GM12872 (cell line): ENCODE results near the gene SCN9A.

Source experiments
- TF ChIP-seq, protein P1 (sequence below): IDR thresholded peaks from 3 replicates; pipeline ENCODE4 v1.5.1; 2011; ENCODE audit warnings: low read depth, mild to moderate bottlenecking, low read length, moderate library complexity; ENCODE audit not compliant: insufficient read depth

The SCN9A gene

DNA sequence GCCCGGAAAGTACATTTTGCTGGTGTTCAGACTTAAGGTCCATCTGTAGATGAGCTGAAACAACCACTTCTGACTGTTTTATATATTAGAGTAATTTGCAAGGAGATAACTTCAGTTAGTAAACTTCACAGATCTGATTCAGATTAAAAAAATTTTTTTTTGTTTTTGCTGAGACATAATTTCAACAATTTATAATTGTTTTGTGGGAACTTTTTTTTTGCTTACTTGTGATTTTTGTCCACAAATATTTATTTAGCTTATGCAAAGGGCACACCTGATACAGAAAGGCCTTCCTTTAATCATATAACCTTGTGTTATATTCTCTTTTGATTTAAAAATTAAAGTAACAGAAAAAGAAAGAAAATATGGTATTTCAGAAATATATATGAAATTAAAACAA is 9.6 kb upstream of the SCN9A start:
- TF ChIP-seq, protein P1, sequence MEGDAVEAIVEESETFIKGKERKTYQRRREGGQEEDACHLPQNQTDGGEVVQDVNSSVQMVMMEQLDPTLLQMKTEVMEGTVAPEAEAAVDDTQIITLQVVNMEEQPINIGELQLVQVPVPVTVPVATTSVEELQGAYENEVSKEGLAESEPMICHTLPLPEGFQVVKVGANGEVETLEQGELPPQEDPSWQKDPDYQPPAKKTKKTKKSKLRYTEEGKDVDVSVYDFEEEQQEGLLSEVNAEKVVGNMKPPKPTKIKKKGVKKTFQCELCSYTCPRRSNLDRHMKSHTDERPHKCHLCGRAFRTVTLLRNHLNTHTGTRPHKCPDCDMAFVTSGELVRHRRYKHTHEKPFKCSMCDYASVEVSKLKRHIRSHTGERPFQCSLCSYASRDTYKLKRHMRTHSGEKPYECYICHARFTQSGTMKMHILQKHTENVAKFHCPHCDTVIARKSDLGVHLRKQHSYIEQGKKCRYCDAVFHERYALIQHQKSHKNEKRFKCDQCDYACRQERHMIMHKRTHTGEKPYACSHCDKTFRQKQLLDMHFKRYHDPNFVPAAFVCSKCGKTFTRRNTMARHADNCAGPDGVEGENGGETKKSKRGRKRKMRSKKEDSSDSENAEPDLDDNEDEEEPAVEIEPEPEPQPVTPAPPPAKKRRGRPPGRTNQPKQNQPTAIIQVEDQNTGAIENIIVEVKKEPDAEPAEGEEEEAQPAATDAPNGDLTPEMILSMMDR = no peak

DNA sequence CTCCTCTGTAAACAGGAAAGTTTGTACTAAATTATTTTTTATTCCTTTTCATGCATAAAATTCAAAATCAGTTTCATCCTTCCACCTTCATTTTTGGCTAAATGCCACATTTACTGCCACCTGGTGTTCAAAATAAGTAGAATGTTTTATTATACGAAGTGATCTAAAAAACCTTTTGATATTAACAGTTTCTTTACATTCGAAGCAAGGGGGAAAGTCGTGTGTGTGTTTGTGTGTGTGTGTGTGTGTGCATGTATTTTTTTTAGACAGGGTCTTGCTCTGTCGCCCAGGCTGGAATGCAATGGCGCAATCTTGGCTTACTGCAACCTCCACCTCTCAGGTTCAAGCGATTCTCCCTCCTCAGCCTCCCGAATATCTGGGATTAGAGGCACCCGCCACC is 9.0 kb upstream of the SCN9A start:
- TF ChIP-seq, protein P1 = peak; percentile 26; the same call in 2 of the 3 replicates

DNA sequence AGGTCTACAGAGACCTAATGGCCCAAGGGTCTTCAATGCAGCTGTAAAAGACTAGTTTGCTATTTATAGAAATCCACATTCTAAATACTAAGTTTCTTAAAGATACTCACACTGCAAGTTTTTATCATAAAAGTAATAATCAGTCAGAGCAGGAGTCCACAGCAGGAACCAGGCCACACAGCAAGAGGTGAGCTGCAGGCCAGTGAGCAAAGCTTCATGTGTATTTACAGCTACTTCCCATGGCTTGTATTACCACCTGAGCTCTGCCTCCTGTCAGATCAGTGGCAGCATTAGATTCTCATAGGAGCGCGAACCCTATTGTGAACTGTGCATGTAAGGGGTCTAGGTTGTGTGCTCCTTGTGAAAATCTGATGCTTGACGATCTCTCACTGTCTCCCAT is 6.7 kb upstream of the SCN9A start:
- TF ChIP-seq, protein P1 = no peak

DNA sequence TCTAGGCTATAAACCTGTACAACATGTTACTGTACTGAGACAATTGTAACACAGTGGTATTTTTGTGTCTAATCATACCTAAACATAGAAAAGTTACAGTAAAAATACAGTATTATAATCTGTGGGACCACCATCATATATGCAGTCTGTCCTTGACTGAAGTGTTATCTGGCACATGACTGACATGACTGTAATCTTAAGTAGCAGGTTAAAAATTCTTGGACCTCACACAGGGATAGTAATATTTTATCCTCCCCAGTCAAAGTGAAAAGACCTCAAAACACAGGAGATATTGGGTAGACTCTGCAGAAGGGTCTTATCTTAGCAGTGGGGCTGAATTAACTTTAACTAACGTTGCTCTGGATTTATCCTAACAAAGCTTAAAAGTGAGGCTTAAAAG is 4.9 kb upstream of the SCN9A start:
- TF ChIP-seq, protein P1 = no peak

DNA sequence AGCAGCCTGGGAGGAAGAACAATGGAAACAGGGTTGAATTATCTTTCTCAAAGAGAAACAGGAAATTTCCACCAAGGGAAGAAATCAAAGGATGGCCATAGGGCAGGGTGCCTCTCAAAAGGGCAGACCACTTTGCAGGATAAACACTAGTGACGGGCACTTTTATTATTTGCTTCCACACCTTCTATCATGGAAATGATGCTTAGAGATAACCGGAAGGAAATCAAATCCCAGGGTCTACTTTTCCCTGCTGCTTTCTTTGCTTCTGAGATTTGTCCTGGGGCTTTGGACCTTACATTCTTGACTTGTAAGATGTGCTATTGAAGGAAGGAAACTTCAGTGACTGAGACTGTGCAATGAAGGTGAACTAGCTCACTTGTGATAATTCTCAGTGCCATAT is 1.1 kb upstream of the SCN9A start:
- TF ChIP-seq, protein P1 = no peak

DNA sequence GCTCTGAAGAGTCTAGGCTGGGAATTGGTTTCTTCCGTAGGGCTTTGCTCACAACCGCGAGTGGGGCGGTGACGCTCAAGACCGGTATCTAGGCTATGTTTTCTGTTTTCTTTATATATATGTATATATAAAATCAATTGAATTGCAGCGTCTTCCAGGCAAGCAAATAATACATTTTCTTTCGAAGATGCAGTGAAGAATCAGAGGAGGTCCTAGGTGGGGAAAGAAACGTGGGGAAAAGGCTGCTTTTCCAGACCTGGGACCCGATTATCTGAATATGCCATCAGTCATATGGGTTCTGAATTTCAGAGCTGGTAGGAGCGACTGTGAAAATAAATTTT is 714 bp upstream of the SCN9A start:
- TF ChIP-seq, protein P1 = no peak

DNA sequence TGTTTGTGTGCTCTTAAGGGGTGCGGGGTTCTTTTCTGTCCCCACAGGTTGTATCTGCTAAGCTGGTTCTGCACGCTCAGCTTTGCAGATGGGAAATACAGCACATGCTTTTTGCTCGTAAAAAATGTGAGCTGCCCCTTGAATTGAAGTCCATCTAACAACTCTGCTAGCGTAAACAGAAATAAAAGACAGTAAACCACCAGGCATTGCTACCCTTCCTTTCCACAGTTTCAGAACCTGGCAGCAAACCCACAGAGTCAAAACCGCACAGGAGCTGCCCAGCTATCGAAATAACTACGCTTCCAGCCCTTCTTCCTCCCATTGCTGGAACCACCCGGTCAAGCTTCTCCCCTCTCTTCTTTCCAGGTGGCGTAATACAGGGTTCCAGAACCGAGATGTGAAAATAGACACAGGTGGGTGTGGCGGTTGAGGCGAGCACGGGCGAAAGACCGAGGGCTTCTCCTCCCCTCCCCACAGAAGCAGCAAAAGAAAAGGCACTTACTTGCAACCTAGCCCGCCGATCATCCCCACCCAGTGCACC is 479 bp downstream of the SCN9A start:
- TF ChIP-seq, protein P1 = no peak

DNA sequence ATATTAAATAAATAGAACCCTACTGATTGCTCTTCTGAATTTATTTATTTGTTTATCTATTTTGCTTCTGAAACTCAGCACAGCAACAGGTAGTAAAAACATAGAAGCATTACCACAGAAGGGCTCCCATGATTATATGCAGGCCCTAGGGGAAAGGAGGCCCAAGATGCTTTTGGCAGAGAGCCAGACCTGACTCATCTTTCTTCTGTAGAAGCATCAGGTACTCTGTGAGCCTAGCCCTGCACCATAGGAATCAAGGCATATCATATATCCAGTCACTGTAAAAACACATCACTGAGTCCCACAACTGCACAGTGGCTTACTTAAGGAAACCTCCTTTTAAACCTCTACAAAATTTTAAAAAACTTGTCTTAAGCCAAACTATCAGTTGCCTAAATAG is 1.8 kb downstream of the SCN9A start:
- TF ChIP-seq, protein P1 = no peak
